Stimulated activated naive CD4-positive, alpha-beta T cell (primary cell): ENCODE measurements around the gene CNP.

ENCODE experiments used
- DNase-seq, 6 experiments: peaks; one replicate each; lab custom pipeline; 2025; lab: John Stamatoyannopoulos, UW

CNP gene

DNA sequence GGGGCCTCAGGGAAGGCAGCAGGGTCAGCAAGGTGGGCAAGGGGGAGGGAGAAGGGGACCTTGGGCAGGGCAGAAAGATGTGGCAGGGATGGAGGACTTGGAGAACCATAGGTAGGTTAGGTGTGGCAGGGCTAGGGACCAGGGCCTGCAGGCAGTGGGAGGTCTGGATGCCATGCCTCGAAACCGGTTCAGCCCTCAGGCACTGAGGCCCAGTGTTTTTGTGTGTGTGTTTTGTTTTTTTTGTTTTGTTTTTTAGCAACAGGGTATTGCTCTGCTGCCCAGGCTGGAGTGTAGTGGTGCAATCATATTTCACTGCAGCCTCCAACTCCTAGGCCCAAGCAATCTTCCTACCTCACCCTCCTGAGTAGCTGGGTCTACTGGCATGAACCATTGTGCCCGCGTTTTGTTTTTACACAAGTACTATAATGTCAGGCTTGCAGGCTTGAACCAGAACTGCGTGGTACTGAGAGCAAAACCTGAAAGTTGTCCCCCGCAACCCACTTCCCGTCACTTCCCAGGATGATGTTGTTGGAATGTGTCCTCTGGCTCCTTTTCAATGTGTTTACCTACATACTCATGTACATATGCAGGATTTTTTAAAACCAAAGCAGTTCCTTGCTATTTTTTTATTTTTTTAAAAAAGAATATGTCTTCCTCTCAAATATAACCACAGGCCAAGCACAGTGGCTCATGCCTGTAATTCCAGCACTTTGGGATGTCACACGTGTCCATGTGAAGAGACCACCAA, 23.8 kb upstream of the CNP start:
- no peak for DNase-seq

- DNase-seq: no peak
Measured at GRCh38 chr17:41943492-41943891, 23.1 kb upstream of the CNP start.

DNA sequence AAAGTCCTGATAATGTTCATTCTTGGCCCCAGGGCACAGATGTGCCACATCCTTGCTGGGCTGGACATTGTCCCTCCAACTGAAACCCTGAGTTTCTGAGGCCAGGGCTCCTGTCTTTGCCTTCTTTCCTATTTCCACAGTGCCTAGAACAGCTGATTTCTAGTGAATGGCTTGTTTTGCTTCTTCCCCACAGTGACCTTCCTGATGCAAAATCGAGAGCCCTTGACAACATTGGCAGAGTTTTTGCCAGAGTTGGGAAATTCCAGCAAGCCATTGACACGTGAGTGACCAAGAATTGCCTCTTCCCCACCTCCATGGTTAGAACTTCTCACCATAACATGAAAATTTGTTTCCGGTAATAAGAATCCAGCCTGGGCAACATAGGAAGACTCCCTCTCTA, 21.7 kb upstream of the CNP start:
- no peak for DNase-seq

DNA sequence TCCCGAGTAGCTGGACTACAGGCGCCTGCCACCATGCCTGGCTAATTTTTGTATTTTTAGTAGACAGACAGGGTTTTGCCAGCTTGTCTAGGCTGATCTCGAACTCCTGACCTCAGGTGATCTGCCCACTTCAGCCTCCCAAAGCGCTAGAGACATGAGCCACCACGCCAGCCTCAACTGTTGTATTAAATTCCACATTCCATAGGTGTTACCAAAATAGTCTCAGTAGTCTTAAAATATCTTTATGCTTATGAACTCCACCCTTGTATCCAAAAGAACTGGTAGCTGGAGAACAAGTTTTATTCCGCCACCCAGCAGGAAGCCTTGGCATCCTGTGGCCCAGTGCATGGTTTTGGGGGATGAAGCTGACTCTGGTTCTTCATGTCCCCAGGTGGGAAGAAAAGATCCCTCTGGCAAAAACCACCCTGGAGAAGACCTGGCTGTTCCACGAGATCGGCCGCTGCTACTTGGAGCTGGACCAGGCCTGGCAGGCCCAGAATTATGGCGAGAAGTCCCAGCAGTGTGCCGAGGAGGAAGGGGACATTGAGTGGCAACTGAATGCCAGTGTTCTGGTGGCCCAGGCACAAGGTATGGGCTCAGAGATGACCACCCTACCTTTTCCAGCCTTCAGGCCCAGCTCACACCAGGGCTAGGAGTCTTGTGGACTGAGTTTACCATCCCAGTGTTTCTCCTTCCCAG, 17.7 kb upstream of the CNP start:
- no peak for DNase-seq

- no peak for DNase-seq
Measured at GRCh38 chr17:41956522-41956921, 10.1 kb upstream of the CNP start.

DNA sequence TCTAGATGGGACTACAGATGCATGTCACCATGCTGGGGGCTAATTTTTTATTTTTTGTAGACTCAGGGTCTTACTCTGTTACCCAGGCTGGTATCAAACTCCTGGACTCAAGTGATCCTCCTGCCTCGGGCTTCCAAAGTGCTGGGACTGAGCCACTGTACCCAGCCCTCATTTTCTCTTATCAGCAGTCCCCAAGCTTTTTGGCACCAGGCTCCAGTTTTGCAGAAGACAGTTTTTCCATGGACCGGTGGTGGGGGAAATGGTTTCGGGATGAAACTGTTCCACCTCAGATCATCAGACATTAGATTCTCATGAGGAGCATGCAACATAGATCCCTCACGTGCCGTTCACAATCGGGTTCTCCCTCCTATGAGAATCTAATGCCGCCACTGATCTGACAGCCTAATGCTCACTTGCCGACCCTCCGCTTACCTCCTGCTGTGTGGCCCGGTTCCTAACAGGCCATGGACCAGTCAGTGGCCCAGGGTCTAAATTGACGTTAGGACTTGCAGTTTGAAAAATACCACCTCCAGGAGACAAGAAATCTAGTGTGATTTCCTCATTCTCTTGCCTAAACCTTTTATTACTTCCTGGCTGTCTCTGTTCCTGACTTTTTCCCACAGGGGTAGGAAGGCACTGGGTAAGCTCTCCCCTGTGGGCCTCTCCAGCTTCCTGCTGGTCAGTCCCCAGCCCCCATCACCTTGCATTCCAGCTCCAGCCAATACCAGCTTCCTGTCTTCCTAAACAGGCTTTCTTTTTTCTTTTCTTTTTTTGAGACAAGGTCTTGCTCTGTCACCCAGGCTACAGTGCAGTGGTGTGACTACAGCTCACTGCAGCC, 9.3 kb upstream of the CNP start:
- DNase-seq: no peak

DNA sequence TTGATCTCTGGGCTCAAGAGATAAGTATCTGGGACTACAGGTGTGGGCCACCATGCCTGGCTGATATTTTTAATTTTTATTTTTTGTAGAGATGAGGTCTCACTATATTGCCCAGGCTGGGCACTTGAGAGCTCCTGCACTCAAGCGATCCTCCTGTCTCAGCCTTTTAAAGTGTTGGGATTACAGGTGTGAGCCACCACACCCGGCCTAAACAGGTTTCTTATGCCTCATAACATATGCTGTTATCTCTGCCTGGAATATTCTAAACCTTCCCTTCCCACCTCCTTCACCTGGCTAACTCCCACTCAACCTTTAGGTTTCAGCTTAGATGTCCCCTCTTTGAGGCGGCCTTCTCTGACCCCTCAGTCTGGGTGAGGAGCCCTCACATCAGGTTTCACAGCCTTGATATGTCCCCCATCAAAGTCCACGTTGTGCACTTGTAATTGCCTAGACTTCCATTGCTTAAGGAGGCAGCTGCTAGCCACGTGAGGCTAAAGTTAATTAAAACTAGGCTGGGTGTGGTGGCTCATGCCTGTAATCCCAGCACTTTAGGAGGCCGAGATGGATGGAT, 8.6 kb upstream of the CNP start:
- DNase-seq: no peak

GRCh38 chr17:41959030-41959335, 7.6 kb upstream of the CNP start:
- DNase-seq: no peak

- no peak for DNase-seq
Measured at GRCh38 chr17:41959336-41960095, 7.1 kb upstream of the CNP start.

DNA sequence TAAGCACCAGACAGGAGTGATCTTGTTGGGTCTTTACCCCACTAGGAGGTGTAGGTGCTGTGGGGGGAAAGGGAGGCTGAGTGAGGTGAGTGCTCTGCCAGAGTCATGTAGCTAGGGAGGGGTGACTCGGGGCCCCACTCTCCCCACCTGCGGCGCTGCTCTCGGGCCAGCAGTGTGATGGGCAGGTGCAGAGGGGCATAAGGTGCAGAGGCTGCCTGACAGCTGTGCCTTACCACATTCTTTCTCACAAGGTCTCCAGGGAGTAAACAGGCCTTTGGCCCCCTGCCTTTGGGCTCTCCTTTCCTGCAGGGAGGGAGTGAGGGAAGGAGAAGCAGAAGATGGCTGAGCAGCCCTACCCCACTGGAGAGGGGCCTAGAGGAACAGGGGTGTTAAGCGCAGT, 4.5 kb upstream of the CNP start:
- no peak for DNase-seq

GRCh38 chr17:41962768-41963434, 3.7 kb upstream of the CNP start:
- DNase-seq: peak; percentile 36 to 75 (median 55)

GRCh38 chr17:41965694-41966462, 717 bp upstream of the CNP start:
- DNase-seq: peak; percentile 23 to 74 (median 61)

- peak in 3 of 6 experiments; percentile 36 to 56 (median 53) for DNase-seq
Measured at GRCh38 chr17:41967141-41967920, 736 bp downstream of the CNP start.

- no peak for DNase-seq
Measured at GRCh38 chr17:41967921-41968578, 1.5 kb downstream of the CNP start.

- no peak for DNase-seq
Measured at GRCh38 chr17:41968676-41969075, 2.1 kb downstream of the CNP start.

GRCh38 chr17:41970901-41971331, 4.3 kb downstream of the CNP start:
- no peak for DNase-seq

GRCh38 chr17:41971721-41972523, 5.3 kb downstream of the CNP start:
- no peak for DNase-seq
